Measurements from ENCODE around the gene PSORS1C2.

DNA sequence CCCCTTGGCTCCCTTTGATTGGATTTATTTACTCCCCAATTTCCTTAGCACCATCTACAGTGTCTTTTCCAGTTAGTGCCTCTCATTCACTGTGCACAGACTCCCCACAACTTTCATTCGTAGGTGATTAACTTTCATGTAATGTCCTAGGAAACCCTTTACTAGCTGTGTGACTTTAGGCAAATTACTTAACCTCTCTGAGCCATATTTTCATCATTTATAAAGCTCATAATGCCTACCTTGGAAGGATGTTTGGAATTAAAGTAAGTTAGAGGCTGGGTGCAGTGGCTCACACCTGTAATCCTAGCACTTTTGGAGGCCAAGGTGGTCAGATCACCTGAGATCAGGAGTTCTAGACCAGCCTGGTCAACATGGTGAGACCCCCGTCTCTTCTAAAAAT lies 46.6 kb downstream of the PSORS1C2 start:
- no peak for TF ChIP-seq POLR2AphosphoS5 (IDR thresholded peaks at IDR 0.05)
- TF ChIP-seq, protein P1, sequence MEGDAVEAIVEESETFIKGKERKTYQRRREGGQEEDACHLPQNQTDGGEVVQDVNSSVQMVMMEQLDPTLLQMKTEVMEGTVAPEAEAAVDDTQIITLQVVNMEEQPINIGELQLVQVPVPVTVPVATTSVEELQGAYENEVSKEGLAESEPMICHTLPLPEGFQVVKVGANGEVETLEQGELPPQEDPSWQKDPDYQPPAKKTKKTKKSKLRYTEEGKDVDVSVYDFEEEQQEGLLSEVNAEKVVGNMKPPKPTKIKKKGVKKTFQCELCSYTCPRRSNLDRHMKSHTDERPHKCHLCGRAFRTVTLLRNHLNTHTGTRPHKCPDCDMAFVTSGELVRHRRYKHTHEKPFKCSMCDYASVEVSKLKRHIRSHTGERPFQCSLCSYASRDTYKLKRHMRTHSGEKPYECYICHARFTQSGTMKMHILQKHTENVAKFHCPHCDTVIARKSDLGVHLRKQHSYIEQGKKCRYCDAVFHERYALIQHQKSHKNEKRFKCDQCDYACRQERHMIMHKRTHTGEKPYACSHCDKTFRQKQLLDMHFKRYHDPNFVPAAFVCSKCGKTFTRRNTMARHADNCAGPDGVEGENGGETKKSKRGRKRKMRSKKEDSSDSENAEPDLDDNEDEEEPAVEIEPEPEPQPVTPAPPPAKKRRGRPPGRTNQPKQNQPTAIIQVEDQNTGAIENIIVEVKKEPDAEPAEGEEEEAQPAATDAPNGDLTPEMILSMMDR (IDR thresholded peaks at IDR 0.05): no peak
- TF ChIP-seq POLR2A (IDR thresholded peaks at IDR 0.05): no peak

All from breast epithelium (tissue), 3 donors.